ELR (cell line): ENCODE data around the gene CDK1.

ENCODE experiments used
- DNase-seq: peaks from one replicate; pipeline ENCODE4 v3.0.0-alpha.2; 2015; ENCODE audit warnings: low read depth

CDK1 gene

DNA sequence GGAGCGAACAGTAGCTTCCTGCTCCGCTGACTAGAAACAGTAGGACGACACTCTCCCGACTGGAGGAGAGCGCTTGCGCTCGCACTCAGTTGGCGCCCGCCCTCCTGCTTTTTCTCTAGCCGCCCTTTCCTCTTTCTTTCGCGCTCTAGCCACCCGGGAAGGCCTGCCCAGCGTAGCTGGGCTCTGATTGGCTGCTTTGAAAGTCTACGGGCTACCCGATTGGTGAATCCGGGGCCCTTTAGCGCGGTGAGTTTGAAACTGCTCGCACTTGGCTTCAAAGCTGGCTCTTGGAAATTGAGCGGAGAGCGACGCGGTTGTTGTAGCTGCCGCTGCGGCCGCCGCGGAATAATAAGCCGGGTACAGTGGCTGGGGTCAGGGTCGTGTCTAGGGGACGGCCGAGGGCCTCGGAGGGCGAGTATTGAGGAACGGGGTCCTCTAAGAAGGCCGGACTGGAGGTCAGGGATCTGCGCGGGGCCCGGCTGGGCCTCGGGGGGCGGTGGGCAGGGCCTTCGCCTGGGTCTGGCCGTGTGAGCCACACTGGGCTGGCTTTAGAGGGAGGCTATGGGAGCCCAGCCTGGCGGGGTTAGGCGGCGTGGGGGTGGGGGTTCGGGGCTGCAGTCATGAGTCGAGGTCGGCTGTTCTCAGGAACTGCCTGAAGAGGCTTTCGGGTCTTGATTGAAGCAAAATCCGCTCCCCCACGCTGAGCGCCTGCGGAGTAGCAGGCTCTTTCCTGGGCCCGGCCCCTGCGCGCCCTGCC is at the start of gene CDK1:
CDK1 (plus strand) TSS at position 265 of the 757 bp plus-strand sequence. CDS start 1,688 bp downstream, outside the sequence.
- DNase-seq = peak; percentile 99

DNA sequence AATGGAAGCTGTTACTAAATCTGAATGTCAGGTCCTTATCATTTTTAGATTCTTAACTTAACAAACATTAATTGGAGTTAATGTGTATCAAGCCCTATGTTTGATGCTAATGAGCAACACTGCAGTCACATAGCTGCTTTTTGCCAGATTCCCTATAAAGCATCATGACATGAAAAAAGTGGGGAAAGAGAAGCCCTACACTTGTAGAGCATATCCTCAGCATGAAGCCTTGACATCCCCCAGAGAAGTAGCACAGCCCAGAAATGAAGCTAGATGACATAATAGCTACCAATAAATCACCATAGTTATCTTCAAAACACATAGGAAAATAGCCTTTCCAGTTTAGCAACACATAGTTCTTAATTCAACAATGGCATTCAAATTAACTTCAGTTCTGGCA is 49.2 kb upstream of the CDK1 start:
- DNase-seq = no peak

DNA sequence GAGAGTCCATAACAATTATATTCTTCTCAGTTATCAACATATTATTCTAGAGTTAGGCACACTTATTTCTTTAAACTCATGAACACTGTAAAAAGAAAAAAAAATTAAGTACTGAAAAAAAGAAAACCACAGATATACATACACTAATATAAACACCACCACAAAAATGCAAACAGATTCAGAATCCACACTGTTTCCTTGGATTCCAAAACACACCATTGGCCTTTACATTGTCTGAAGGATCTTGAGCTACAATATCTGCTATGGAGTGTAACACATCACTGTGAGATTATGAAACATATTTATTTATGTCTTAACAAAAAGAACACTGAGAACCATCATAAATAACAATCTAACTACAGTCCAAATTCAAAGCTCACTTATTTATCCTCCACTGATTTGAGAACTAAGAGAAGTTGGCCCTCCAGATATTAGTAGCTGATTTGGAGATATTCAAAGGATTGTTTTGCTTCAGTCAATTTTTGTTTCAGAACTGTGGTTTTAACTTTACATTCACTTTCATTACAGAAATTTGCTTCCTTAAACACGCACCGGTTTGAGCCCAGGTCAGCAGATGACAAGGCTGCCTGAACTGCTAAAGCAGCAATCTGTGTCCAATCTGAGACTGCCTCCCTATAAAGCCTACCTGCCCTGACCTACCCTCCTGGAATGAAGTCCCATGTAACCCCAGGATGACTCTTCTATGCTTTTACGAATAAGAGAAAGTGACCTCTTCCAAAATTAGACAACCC is 47.0 kb upstream of the CDK1 start:
- no peak for DNase-seq

GRCh38 chr10:60732198-60732806 is 46.0 kb upstream of the CDK1 start:
- no peak for DNase-seq

DNA sequence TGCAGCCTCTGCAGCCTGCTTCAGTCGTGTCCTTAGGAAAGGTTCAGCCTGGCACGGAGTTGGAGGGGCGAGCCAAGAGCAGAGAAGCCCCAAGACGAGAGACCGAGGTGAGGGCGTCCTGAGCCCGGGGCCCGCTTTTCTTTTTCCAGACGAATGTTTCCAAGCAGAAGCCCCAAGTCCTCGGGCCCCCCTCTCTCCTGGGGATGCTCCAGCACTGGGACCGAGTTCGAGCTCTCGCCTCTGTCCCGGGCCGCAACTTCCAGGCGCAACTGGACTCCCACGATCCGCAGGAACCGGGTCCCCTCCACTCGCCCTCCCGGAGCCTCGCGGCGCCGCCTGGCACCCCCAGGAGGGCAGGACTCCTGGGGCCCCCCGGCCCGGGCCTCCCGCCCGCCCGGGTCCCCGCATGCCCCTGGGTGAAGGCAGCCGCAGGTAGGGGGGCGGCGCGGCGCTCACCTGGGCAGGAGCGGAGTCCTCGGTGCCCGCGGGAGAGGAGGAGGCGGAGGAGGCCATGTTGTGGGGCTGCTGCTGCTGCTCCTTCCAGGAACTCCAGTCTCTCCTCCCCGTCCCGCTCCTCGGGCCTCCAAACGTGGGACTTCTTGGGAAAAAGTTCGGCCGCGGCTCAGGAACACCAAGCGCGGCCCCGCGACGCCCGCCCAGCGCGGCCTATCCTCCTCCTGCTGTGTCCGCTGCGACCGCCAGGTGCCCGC is 45.3 kb upstream of the CDK1 start:
- peak; percentile 1 for DNase-seq

GRCh38 chr10:60733517-60733822 is 44.8 kb upstream of the CDK1 start:
- no peak for DNase-seq

DNA sequence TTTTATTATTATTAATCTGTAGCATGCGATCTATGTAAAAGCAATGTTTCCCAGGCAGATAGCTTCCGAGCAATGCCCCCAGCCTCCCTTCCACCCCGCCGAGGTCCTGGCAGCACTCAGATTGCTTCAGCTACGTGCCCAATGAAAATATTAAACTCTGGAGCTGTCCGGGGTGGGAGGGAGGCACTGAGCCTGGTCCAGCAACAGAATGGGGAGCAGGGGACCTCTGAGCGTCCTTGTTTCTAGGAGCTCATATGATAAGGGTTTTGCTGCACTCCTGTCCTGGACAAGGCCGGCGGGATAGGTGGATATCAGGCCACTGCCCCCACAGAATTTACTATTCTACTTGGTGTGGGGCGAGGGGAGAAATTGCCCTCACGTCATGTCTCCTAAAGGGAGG is 44.5 kb upstream of the CDK1 start:
- no peak for DNase-seq

- no peak for DNase-seq
Observed at GRCh38 chr10:60734226-60734625, 44.1 kb upstream of the CDK1 start.

DNA sequence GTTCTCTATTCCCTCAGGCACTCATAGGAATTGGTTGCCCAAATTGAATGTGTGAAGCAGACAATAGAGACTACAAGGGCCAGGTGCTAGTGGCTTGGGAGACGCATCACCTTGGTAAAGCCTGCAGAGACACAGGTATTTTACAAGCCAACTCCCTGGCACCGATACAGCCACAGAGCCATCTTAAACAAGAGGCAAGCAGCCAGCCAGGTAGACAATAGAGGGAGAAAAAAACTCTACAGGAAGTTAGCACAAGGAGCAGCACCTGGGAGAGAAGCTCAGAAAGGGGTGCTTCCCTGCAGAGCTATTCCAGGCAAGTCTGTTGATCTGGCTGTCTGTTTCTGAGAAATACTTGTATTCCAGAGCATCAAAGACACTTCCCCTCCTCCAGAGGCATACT is 43.0 kb upstream of the CDK1 start:
- no peak for DNase-seq

DNA sequence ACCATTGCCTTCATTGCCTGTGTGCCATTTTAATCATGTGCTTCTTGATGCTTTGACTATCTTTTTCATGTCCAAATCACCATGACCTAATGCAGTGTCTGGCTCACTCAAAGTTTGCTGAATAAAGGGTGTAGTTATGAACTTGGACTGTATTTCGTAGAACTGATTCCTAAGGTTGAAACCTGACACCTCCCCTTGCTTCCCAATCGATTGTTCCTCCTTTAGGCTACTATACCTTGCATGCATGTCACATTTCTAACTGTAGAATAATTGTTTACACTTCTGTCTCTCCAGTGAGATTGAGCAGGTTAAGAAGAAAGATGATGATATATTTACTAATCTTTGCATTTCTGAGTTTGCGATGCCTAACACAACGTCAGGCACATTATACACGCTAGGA is 41.0 kb upstream of the CDK1 start:
- no peak for DNase-seq

DNA sequence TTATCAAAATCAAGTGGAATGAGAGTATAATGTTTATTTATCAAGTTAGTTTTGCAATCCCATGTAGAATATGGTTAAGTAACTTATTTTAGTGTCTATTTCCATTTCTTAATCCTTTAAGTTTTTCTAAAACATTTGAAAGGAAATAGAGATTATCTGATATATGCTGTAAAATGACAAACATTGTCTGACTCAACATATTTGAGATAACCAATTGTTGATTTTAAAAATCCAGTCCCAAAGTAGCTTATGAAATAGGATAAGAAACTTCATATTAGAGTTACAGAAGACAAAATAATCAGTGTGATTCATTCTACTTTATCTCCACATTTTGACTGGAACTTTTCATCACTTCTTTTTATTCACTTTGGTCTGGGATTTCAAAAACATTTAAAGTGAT is 38.7 kb upstream of the CDK1 start:
- no peak for DNase-seq

DNA sequence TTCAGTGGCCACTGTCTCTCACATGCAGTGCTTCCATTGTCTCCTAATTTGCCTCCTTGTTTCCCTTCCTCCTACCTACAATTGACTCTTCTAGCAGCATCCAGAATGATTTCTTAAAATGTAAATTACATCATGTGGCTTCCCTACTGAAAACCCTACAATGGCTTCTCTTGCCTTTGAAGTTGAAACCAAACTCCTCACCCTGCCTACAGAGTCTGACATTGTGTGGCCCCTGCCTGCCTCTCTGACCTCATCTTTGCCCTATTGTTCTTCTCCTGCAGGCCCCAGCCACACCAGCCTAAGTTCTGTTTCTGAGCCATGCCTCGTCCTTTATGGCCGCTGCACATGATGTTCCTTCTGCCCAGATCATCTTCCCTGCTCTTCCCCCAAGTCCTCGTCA is 35.8 kb upstream of the CDK1 start:
- no peak for DNase-seq

DNA sequence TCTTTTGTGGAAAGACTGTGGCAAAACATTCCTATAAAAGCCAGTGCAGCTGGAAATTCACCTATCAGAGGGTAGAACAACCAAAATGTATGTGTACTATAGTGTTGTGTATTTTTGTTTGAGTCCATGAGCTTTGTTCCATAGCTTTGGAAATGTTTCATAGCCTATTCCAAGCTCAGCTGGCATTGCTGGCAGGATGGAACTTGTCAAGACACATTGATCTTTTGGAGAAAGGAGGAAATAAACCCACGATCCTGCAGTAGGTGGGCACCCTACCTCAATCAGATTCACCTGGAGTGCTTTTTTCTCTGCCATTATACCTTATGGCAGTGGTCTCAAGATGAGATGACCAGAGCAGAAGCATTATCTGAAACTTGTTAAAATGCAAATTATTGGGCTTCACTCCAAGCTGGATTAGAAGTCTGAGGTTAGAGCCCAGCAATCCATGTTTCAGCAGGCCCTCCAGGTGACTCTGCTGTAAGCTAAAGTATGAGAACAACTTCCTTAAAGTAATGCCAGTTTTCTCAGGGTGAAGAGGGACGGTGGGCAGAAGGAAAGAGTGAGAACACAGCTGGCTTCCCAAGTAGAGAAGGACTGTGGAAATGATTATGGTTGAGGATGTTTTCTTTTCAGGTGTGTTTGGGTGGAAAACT is 30.3 kb upstream of the CDK1 start:
- DNase-seq = no peak

DNA sequence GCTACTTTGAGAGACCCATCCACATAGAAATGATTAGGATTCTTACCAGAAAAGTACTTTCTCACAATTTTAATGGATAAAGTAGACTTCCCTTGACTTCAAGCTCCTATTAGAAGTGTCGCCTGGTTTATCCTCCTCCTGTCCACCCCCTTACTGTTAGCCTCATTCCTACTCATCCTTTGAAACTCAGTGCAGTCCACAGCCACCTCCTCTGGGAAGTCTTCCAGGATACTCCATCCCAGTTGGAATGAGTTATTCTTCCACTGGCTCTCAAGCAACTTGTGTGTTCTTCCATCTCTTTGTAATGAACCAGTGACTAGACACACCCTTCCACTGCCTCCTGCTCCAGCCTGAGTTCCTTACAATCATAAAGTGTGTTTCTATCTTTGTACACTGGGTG is 25.1 kb upstream of the CDK1 start:
- no peak for DNase-seq

DNA sequence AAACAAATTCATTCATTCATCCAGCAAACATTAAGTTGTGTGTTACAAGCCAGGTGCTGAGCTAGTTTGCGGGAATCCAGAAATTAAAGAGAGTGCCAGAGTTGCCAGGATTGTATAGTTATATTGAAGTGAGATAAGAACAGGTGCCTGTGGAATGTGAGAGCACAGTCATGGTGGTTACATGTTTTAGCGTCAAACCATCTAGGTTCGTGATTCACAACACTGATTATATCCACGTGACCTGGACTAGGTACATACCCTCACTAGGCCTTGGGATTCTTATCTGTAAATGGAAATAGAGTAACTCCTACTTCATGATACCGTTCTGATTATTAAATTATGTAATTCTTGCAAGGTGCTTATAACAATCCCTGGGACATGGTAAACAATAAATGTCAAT is 24.5 kb upstream of the CDK1 start:
- DNase-seq = no peak

DNA sequence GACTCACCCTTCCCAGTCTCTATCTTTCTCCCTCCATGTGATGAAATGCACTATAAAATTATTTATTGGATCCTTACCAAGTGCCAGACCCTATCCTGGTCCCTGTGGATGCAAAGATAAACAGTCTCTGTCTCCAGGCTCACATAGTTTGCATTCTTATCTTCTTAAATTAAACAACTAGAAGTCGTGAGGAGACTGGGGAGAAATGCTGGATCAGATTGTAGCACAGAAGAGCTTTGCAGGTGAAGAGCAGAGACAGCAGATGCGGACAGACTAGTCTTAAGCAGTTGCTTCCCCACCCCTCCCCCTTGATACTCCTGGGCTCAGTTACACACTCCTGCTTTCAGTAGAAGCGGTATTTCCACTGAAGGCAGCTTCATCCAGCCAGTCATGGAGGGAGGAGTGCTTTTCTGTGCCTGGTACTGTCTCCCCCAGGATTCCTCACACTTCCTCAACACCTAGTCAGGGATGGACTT is 20.8 kb upstream of the CDK1 start:
- no peak for DNase-seq

DNA sequence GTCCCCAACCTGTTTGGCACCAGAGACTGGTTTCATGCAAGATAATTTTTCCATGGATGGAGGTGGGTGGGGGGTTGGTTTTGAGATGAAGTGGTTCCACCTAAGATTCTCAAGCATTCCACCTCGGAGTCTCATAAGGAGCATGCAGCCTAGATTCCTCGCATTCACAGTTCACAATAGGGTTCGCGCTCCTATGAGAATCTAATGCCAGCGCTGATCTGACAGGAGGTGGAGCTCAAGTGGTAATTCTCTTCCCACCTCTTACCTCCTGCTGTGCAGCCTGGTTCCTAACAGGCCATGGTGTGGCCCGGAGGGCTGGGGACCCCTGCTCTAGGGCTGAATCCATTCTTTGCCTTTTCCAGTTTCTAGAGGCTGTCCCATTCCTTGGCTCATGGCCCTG is 19.1 kb upstream of the CDK1 start:
- no peak for DNase-seq

GRCh38 chr10:60760711-60761210 is 17.5 kb upstream of the CDK1 start:
- DNase-seq = no peak

GRCh38 chr10:60762554-60762953 is 15.7 kb upstream of the CDK1 start:
- DNase-seq = no peak

DNA sequence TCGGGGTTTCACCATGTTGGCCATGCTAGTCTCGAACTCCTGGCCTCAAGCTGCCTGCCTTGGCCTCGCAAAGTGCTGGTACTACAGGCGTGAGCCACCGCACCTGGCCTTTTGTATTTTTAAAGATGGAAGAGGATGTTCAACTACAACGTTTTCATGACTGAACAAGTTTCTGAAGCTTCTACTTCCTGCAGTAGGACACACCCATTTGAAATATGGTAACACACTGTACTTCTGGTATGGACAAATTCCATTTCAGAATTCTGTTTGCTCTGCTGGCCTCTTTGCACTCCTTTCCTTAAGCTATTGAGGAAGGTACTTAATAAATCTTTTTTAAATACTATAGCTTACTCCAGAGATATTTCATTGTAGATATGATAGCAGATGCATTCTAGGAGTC is 10.9 kb upstream of the CDK1 start:
- no peak for DNase-seq

- no peak for DNase-seq
Observed at GRCh38 chr10:60769406-60769805, 8.9 kb upstream of the CDK1 start.

- no peak for DNase-seq
Observed at GRCh38 chr10:60777696-60778213, 523 bp upstream of the CDK1 start.
